OCI-LY7 (cell line): ENCODE measurements around the gene ERO1A. TPM values are rescaled to one million over a fixed set of nuclear protein-coding genes. Genes with fewer than 3 reads are reported as not detected.

Experiments used
- BruUV-seq: library from RNA; stranded (reverse); fragments of 400-500 nt; replicated peaks from 2 replicates; lab custom pipeline; 2021; lab: Mats Ljungman, UMichigan
- CTCF ChIA-PET: fragments of 300-600 bp; sonication (Branson Sonifier 250); formaldehyde crosslinking; loops from one replicate; lab custom pipeline; 2022; ENCODE audit warnings: antibody characterized with exemption; ENCODE audit not compliant: unreplicated experiment; lab: Charles Lee
- POLR2A ChIA-PET: fragments of 300-600 bp; sonication (Branson Sonifier 250); formaldehyde crosslinking; loops from one replicate; lab custom pipeline; 2022; ENCODE audit warnings: antibody characterized with exemption; lab: Charles Lee
- DNase-seq: peaks from one replicate; pipeline ENCODE4 v3.0.0-alpha.2; 2015; ENCODE audit warnings: low spot score
- H2AFZ ChIP-seq: fragments of 200-600 bp; sonication (generic), shearing (Covaris generic); 2 replicates; pipeline ENCODE4 v1.6.1; 2014; ENCODE audit warnings: mild to moderate bottlenecking, antibody characterized with exemption, low read length, moderate library complexity
- H3K27ac ChIP-seq: fragments of 200-600 bp; sonication (generic); 2 replicates; pipeline ENCODE4 v1.5.1; 2014; ENCODE audit warnings: mixed run types, low read depth, mild to moderate bottlenecking, moderate library complexity, low read length, inconsistent platforms; ENCODE audit not compliant: poor library complexity, severe bottlenecking
- H3K36me3 ChIP-seq: fragments of 200-600 bp; sonication (generic); 2 replicates; pipeline ENCODE4 v1.6.1; 2014; ENCODE audit warnings: mild to moderate bottlenecking, antibody characterized with exemption, low read length, moderate library complexity, mixed read lengths; ENCODE audit not compliant: insufficient read depth
- H3K4me1 ChIP-seq: fragments of 200-600 bp; sonication (generic); 2 replicates; pipeline ENCODE4 v1.5.1; 2014; ENCODE audit warnings: mild to moderate bottlenecking, low read length; ENCODE audit not compliant: insufficient read depth, poor library complexity, severe bottlenecking
- H3K4me2 ChIP-seq: fragments of 200-600 bp; sonication (generic); 2 replicates; pipeline ENCODE4 v1.6.1; 2014; ENCODE audit warnings: mild to moderate bottlenecking, low read length
- H3K4me3 ChIP-seq: fragments of 200-600 bp; sonication (generic); 2 replicates; pipeline ENCODE4 v1.5.1; 2014; ENCODE audit warnings: mild to moderate bottlenecking, low read depth, low read length; ENCODE audit not compliant: poor library complexity, severe bottlenecking
- H3K79me2 ChIP-seq: fragments of 200-600 bp; sonication (generic); 2 replicates; pipeline ENCODE4 v1.6.1; 2016; ENCODE audit warnings: low read depth, mild to moderate bottlenecking, low read length, moderate library complexity, mixed read lengths; ENCODE audit not compliant: insufficient read depth
- H3K9me2 ChIP-seq: fragments of 200-600 bp; sonication (generic); 2 replicates; pipeline ENCODE4 v1.6.1; 2016; ENCODE audit warnings: mild to moderate bottlenecking, low read length, mixed read lengths; ENCODE audit not compliant: insufficient read depth
- H3K9me3 ChIP-seq: fragments of 200-600 bp; sonication (generic); 2 replicates; pipeline ENCODE4 v1.6.1; 2014; ENCODE audit warnings: mild to moderate bottlenecking, mixed run types, low read length, mixed read lengths
- H4K20me1 ChIP-seq: fragments of 200-600 bp; sonication (generic); 2 replicates; pipeline ENCODE4 v1.6.1; 2014; ENCODE audit warnings: mild to moderate bottlenecking, antibody characterized with exemption, low read length, moderate library complexity, mixed read lengths; ENCODE audit not compliant: insufficient read depth
- EZH2phosphoT487 ChIP-seq: fragments of 200-600 bp; sonication (generic); IDR thresholded peaks from 2 replicates; pipeline ENCODE4 v1.6.1; 2018; ENCODE audit warnings: low read depth, borderline replicate concordance, mild to moderate bottlenecking, mixed run types, antibody characterized with exemption, low read length, moderate library complexity, mixed read lengths
- intact Hi-C: fragments of 100-400 bp; cut with micrococcal nuclease; formaldehyde crosslinking; loops from one replicate; pipeline ENCODE4 v1.10.0; 2022; ENCODE audit not compliant: unreplicated experiment
- total RNA-seq, 2 experiments: library from RNA; depleted of rRNA in 1 of 2; stranded (reverse); fragments of >200 nt in 1 of 2; shearing (Covaris generic) in 1 of 2; gene quantifications; 2 replicates each; pipeline ENCODE4 v1.2.3, GENCODE V29; 2014 to 2022
- TF ChIP-seq, protein P1 (sequence below): fragments of 200-600 bp; sonication (generic); conservative IDR thresholded peaks from 2 replicates; pipeline ENCODE4 v1.5.1; 2014; ENCODE audit warnings: mild to moderate bottlenecking, antibody characterized with exemption, low read length, moderate library complexity, mixed read lengths

Gene ERO1A
- total RNA-seq, 2 experiments from 2014 or later = 35.2 to 71.5 TPM

DNA sequence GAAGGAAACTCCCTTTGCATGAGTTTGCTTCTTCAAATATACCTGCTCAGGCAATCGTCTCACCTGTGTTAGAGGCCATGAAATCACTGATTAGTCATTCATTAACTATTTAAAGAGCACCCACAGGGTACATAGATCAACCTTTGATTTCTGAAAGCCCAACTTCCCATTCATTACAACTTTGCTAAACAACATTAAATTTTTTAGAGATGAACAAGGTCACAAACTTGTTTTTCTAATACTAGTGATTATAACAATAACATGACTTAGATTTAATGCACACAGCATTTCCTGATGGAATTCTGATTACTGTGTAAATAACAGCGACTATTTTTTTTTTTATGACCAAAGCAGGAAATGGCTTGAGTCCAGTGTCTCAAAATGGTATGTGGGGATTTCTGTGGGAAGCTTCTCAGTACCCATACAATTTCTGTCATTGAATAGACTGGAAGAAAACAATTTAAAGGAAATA lies 5.4 kb upstream of the ERO1A start:
- POLR2A ChIA-PET = interaction anchor here (1.5 kb wide), 1 partner anchor 9 kb away, joined by 3 read pairs; no protein-coding TSS in a partner anchor
- intact Hi-C loops = no loop called here
- H3K9me3 ChIP-seq = no peaks in the 10 kb centered on the region

DNA sequence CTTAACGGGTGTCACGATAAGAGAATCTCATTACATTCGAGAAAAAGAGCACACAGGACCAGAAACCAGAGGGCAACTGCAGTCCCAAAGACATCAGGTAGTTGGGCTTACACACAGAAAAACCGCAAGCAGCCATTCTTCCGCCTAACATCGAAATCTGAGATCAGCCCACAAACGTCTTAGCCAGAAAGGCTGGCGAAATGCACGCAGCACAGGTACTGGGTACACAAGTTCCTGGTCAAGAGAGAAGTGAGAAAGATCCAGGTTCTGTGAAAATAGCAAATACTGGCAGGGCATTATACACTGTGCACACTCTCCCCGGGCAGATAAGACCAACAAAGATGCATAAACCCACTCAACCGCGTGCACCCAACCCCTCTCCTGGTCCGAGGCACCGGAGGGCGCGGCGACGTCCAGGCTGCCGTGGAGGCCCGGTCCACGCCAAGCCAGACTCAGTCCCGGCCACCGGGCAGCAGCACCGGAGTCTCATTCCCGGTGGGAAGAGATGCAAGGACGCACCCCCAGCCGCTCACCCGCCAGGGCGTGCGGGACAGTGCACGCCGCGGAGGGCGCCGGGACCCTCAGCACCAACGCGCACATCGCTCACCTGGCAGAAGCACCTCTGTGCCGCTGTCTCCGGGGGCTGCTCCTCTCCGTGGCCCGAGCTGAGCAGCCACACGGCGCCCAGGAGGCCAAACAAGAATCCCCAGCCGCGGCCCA lies 437 bp downstream of the ERO1A start:
- no peaks in the 10 kb centered on the region for H3K9me2 ChIP-seq
- peaks cover 13% of the 10 kb centered on the region for H3K36me3 ChIP-seq
- peaks cover 28% of the 10 kb centered on the region for H3K4me1 ChIP-seq
- CTCF ChIA-PET = no interaction called here
- peak overlapping the region; percentile 75 for H3K27ac ChIP-seq
- peak overlapping the region; percentile 93 for H3K4me3 ChIP-seq
- peak overlapping the region; percentile 89 for H3K4me2 ChIP-seq
- peak; percentile 84 for DNase-seq
- H2AFZ ChIP-seq = peak overlapping the region; percentile 64
- H4K20me1 ChIP-seq = peaks cover 26% of the 10 kb centered on the region
- POLR2A ChIA-PET = interaction anchor here (0.7 to 1.7 kb wide), 5 partner anchors 9 to 117 kb away, joined by 3 to 7 read pairs (median 5); no protein-coding TSS in a partner anchor
- H3K9me3 ChIP-seq = no peaks in the 10 kb centered on the region
- intact Hi-C loops = loop anchor here (1.0 to 2.0 kb wide), 3 partner anchors 34 to 142 kb away; partner anchors contain the start of genes GNPNAT1, GPR137C and TXNDC16
- no peak for TF ChIP-seq EZH2phosphoT487
- TF ChIP-seq, protein P1, sequence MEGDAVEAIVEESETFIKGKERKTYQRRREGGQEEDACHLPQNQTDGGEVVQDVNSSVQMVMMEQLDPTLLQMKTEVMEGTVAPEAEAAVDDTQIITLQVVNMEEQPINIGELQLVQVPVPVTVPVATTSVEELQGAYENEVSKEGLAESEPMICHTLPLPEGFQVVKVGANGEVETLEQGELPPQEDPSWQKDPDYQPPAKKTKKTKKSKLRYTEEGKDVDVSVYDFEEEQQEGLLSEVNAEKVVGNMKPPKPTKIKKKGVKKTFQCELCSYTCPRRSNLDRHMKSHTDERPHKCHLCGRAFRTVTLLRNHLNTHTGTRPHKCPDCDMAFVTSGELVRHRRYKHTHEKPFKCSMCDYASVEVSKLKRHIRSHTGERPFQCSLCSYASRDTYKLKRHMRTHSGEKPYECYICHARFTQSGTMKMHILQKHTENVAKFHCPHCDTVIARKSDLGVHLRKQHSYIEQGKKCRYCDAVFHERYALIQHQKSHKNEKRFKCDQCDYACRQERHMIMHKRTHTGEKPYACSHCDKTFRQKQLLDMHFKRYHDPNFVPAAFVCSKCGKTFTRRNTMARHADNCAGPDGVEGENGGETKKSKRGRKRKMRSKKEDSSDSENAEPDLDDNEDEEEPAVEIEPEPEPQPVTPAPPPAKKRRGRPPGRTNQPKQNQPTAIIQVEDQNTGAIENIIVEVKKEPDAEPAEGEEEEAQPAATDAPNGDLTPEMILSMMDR = no peak
- BruUV-seq = no TSS peak
- peaks cover 55% of the 10 kb centered on the region for H3K79me2 ChIP-seq

More for the DNA sequence above, 5.4 kb upstream of the ERO1A start:
- Histone ChIP-seq H2AFZ (peak overlapping the region; percentile 82), H3K4me3 (no peak overlapping the region), H3K4me1 (peaks cover 15% of the 10 kb centered on the region), H4K20me1 (no peaks in the 10 kb centered on the region), H3K36me3 (no peaks in the 10 kb centered on the region), H3K27ac (no peak overlapping the region), H3K79me2 (peaks cover 6% of the 10 kb centered on the region; the same call in 1 of the 2 replicates), H3K4me2 (no peak overlapping the region), H3K9me2 (no peaks in the 10 kb centered on the region)
- BruUV-seq = no TSS peak
- CTCF ChIA-PET = no interaction called here
- no peak for DNase-seq
- TF ChIP-seq EZH2phosphoT487 = no peak
- TF ChIP-seq, protein P1 = no peak
